Keratinocyte (primary cell): ENCODE results near the gene SLC39A9. TPM values are rescaled to one million over a fixed set of nuclear protein-coding genes. Genes with fewer than 3 reads are reported as not detected.

Source experiments
- DNase-seq: peaks from one replicate; pipeline ENCODE4 v3.0.0-alpha.2; 2011; ENCODE audit warnings: low read depth, missing footprints, low spot score
- FAIRE-seq: peaks from 2 replicates; lab custom pipeline; 2011; peaks lifted over from hg19 to GRCh38; lab: Jason Lieb, UNC
- H2AFZ ChIP-seq: 2 replicates; pipeline ENCODE4 v1.6.0; 2012; ENCODE audit warnings: low read length, control low read depth, inconsistent platforms; ENCODE audit not compliant: control insufficient read depth
- H3K27ac ChIP-seq: 2 replicates; pipeline ENCODE4 v1.5.1; 2011; ENCODE audit warnings: low read length; ENCODE audit not compliant: control insufficient read depth, insufficient read depth
- H3K27me3 ChIP-seq: 3 replicates; pipeline ENCODE4 v1.6.0; 2011; ENCODE audit warnings: low read length; ENCODE audit not compliant: control insufficient read depth, insufficient read depth; ENCODE audit errors: extremely low read depth
- H3K36me3 ChIP-seq, 2 experiments: 2 replicates in 1 of 2; 3 replicates in 1 of 2; pipeline ENCODE4 v1.5.1; 2011; ENCODE audit warnings: low read length in 2 of 2, mild to moderate bottlenecking in 1 of 2; ENCODE audit not compliant: control insufficient read depth in 2 of 2, insufficient read depth in 2 of 2; ENCODE audit errors: extremely low read depth in 1 of 2
- H3K4me1 ChIP-seq: 3 replicates; pipeline ENCODE4 v1.5.1; 2011; ENCODE audit warnings: low read length; ENCODE audit not compliant: control insufficient read depth, insufficient read depth; ENCODE audit errors: extremely low read depth
- H3K4me2 ChIP-seq: 3 replicates; pipeline ENCODE4 v1.6.0; 2011; ENCODE audit warnings: low read depth, low read length; ENCODE audit not compliant: control insufficient read depth, insufficient read depth; ENCODE audit errors: extremely low read depth
- H3K4me3 ChIP-seq, 3 experiments: fragments of 200-600 bp in 1 of 3; sonication (generic) in 1 of 3; 2 replicates in 2 of 3; 3 replicates in 1 of 3; pipeline ENCODE4 v1.5.1; 2011 to 2016; ENCODE audit warnings: low read length in 3 of 3, mild to moderate bottlenecking in 3 of 3, control low read depth in 2 of 3, inconsistent platforms in 1 of 3, low read depth in 1 of 3, mixed read lengths in 1 of 3, mixed run types in 1 of 3, moderate library complexity in 1 of 3; ENCODE audit not compliant: control insufficient read depth in 2 of 3, insufficient read depth in 2 of 3; ENCODE audit errors: extremely low read depth in 1 of 3
- H3K79me2 ChIP-seq: 2 replicates; pipeline ENCODE4 v1.6.0; 2012; ENCODE audit warnings: low read length; ENCODE audit not compliant: control insufficient read depth, insufficient read depth
- H3K9ac ChIP-seq: 3 replicates; pipeline ENCODE4 v1.6.0; 2011; ENCODE audit warnings: low read length; ENCODE audit not compliant: control insufficient read depth, insufficient read depth; ENCODE audit errors: extremely low read depth
- H3K9me1 ChIP-seq: 3 replicates; pipeline ENCODE4 v1.6.0; 2011; ENCODE audit warnings: low read length; ENCODE audit not compliant: control insufficient read depth, insufficient read depth; ENCODE audit errors: extremely low read depth
- H3K9me3 ChIP-seq: 2 replicates; pipeline ENCODE4 v1.5.1; 2012; ENCODE audit warnings: low read depth, low read length; ENCODE audit not compliant: control insufficient read depth
- H4K20me1 ChIP-seq: 3 replicates; pipeline ENCODE4 v1.6.0; 2011; ENCODE audit warnings: low read length; ENCODE audit not compliant: control insufficient read depth, insufficient read depth; ENCODE audit errors: extremely low read depth
- EZH2 ChIP-seq: IDR thresholded peaks from one replicate; pipeline ENCODE4 v1.6.1; 2012; ENCODE audit warnings: inconsistent platforms, mild to moderate bottlenecking, low read length, moderate library complexity
- dilution Hi-C: fragments of 300-500 bp; cut with MboI; formaldehyde crosslinking; loops from one replicate; pipeline ENCODE4 v1.7.0; 2020; ENCODE audit warnings: low sequenced_read_pairs; ENCODE audit not compliant: extremely low pct_ligation_motif_present
- polyA plus RNA-seq, 5 experiments: library from polyadenylated mRNA; depleted of rRNA in 3 of 5; stranded (reverse) in 3 of 5; stranded (forward) in 1 of 5; unstranded in 1 of 5; fragments of >200 nt; gene quantifications; 1 replicate in 1 of 5; 2 replicates in 3 of 5; 3 replicates in 1 of 5; pipeline versions ENCODE4 v1.2.1 to v1.2.3, GENCODE V29; 2011 to 2012; ENCODE audit warnings: missing spikeins in 2 of 5, low read depth in 1 of 5, low replicate concordance in 1 of 5
- TF ChIP-seq, protein P1 (sequence below), 3 experiments: IDR thresholded peaks in 1 of 3; conservative IDR thresholded peaks in 1 of 3; optimal IDR thresholded peaks in 1 of 3; 2 replicates in 2 of 3; 3 replicates in 1 of 3; pipeline versions ENCODE3 to v1.5.1; 2011; ENCODE audit warnings: low read length in 3 of 3, mild to moderate bottlenecking in 3 of 3, moderate library complexity in 2 of 3, control low read depth in 1 of 3, inconsistent platforms in 1 of 3; ENCODE audit not compliant: insufficient read depth in 2 of 3; ENCODE audit errors: extremely low read depth in 1 of 3

Gene SLC39A9
- polyA plus RNA-seq, 1 donor (not counting 4 experiments of a cell fraction or from before 2014, with no cell fraction given) = 58.8 TPM

DNA sequence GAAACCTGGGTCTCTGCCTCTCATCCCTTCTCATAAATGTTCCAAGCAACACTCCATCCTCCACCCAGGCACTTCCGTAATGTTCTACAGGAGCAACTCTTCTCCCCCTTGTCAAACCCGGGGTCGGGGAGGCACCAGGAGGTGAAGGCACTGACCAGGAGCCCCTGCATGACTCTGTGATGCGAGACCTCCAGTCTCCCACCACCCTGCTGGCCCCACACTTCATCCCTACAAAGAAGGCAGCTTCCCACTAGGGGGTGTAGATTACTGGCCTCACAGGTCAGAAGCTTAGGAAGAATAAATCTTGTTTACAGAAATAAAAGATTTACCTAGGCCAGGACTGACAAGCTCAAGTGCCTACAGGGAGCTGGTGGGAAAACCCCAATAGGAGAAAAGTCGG lies 47.6 kb upstream of the SLC39A9 start:
- no peaks in the 10 kb centered on the region for H3K9me1 ChIP-seq
- H2AFZ ChIP-seq = no peak overlapping the region
- H3K27ac ChIP-seq = no peak overlapping the region
- H3K4me2 ChIP-seq = no peak overlapping the region
- no peak for TF ChIP-seq EZH2
- TF ChIP-seq, protein P1, sequence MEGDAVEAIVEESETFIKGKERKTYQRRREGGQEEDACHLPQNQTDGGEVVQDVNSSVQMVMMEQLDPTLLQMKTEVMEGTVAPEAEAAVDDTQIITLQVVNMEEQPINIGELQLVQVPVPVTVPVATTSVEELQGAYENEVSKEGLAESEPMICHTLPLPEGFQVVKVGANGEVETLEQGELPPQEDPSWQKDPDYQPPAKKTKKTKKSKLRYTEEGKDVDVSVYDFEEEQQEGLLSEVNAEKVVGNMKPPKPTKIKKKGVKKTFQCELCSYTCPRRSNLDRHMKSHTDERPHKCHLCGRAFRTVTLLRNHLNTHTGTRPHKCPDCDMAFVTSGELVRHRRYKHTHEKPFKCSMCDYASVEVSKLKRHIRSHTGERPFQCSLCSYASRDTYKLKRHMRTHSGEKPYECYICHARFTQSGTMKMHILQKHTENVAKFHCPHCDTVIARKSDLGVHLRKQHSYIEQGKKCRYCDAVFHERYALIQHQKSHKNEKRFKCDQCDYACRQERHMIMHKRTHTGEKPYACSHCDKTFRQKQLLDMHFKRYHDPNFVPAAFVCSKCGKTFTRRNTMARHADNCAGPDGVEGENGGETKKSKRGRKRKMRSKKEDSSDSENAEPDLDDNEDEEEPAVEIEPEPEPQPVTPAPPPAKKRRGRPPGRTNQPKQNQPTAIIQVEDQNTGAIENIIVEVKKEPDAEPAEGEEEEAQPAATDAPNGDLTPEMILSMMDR (optimal IDR thresholded peaks at IDR 0.05 in 1 of 3, IDR thresholded peaks at IDR 0.05 in 1 of 3, conservative IDR thresholded peaks at IDR 0.05 in 1 of 3; ENCODE audit: extremely low read depth in 1 of 3, insufficient read depth in 2 of 3, low read length in 3 of 3) = no peak
- no peaks in the 10 kb centered on the region for H4K20me1 ChIP-seq
- H3K79me2 ChIP-seq = no peaks in the 10 kb centered on the region
- H3K36me3 ChIP-seq = no peaks in the 10 kb centered on the region
- no peak for DNase-seq
- H3K27me3 ChIP-seq = peaks cover 12% of the 10 kb centered on the region
- H3K4me3 ChIP-seq = no peak overlapping the region
- dilution Hi-C loops = no loop called here
- H3K9ac ChIP-seq = no peak overlapping the region
- no peaks in the 10 kb centered on the region for H3K4me1 ChIP-seq
- no peak for FAIRE-seq
- no peaks in the 10 kb centered on the region for H3K9me3 ChIP-seq

DNA sequence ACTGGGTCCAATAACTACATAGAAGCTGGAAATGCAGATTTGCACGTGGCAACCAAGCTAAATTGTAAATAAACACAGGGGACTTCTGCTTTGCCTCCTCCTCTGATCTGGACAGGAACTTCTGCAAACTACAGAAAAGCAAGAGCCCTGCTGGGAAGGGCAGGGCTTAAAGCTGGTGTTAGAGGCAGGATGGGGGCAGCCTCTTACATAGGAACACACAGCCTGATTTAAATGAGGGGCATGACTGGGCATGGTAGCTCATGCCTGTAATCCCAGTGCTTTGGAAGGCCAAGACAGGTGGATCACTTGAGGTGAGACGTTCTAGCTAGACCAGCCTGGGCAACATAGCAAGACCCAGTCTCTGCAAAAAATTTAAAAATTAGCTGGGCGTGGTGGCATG lies 47.1 kb upstream of the SLC39A9 start:
- no peak overlapping the region for H2AFZ ChIP-seq
- dilution Hi-C loops = no loop called here
- FAIRE-seq (no peak), DNase-seq (no peak)
- peaks cover 12% of the 10 kb centered on the region for H3K27me3 ChIP-seq
- no peaks in the 10 kb centered on the region for H3K4me1 ChIP-seq
- H3K9me1 ChIP-seq = no peaks in the 10 kb centered on the region
- no peak overlapping the region for H3K27ac ChIP-seq
- TF ChIP-seq, protein P1 (optimal IDR thresholded peaks at IDR 0.05 in 1 of 3, IDR thresholded peaks at IDR 0.05 in 1 of 3, conservative IDR thresholded peaks at IDR 0.05 in 1 of 3; ENCODE audit: extremely low read depth in 1 of 3, insufficient read depth in 2 of 3, low read length in 3 of 3) = no peak
- TF ChIP-seq EZH2 = no peak
- H3K36me3 ChIP-seq = no peaks in the 10 kb centered on the region
- H3K79me2 ChIP-seq = no peaks in the 10 kb centered on the region
- no peaks in the 10 kb centered on the region for H4K20me1 ChIP-seq
- H3K4me3 ChIP-seq = no peak overlapping the region
- H3K9me3 ChIP-seq = no peaks in the 10 kb centered on the region
- H3K9ac ChIP-seq = no peak overlapping the region
- H3K4me2 ChIP-seq = no peak overlapping the region
